GM10266 (cell line): Measurements from ENCODE around the gene ITGAE.

ENCODE experiments used
- DNase-seq: peaks from one replicate; pipeline ENCODE4 v3.0.0; 2012; ENCODE audit errors: extremely low spot score
- TF ChIP-seq, protein P1 (sequence below): IDR thresholded peaks from 2 replicates; pipeline ENCODE4 v1.5.1; 2012; ENCODE audit warnings: mild to moderate bottlenecking, low read depth; ENCODE audit not compliant: control insufficient read depth, insufficient read depth; ENCODE audit errors: missing control alignments

ITGAE gene, protein sequence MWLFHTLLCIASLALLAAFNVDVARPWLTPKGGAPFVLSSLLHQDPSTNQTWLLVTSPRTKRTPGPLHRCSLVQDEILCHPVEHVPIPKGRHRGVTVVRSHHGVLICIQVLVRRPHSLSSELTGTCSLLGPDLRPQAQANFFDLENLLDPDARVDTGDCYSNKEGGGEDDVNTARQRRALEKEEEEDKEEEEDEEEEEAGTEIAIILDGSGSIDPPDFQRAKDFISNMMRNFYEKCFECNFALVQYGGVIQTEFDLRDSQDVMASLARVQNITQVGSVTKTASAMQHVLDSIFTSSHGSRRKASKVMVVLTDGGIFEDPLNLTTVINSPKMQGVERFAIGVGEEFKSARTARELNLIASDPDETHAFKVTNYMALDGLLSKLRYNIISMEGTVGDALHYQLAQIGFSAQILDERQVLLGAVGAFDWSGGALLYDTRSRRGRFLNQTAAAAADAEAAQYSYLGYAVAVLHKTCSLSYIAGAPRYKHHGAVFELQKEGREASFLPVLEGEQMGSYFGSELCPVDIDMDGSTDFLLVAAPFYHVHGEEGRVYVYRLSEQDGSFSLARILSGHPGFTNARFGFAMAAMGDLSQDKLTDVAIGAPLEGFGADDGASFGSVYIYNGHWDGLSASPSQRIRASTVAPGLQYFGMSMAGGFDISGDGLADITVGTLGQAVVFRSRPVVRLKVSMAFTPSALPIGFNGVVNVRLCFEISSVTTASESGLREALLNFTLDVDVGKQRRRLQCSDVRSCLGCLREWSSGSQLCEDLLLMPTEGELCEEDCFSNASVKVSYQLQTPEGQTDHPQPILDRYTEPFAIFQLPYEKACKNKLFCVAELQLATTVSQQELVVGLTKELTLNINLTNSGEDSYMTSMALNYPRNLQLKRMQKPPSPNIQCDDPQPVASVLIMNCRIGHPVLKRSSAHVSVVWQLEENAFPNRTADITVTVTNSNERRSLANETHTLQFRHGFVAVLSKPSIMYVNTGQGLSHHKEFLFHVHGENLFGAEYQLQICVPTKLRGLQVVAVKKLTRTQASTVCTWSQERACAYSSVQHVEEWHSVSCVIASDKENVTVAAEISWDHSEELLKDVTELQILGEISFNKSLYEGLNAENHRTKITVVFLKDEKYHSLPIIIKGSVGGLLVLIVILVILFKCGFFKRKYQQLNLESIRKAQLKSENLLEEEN

DNA sequence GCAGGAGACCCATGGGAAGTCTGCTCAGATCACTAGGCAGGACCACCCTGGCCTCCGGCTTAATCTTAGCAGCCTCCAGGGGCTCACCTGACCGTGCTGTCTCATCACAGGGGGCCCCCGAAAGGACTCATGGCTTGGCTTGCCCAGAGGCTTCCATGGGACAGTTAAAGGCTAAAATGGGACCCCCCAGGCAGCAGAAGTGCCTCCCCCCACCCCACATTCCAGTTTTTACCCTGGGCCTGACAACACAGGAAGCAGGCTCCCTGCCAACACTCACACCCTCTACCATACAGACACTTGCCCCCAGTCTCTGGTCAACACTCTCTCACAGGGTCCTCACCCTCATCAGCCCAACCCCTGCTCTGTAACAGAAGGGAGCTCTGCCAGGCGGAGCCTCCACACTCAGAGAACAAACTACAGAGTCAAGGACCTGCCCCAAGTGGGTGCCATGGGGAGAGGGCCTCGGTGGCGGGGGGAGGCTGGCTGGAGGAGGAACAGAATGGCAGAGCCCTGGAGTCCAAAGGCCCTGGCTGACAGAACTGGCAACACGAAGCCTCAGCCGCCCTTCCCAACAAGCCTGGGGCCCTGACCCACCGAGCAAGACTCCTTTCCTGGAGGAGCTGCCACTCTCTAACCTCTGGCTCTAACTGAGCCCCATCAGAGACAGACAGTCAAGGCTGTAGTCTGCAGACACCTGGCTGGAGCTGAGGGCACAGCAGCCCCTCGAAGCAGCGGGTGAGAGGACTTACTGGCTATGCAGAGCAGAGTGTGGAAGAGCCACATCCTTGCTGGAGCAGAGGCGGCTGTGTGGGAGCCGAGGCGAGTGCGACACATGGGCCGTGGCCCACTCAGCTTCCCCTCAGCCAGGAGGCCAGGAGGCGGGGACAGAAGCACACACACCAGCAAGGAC, at the start of gene ITGAE:
Gene ITGAE, minus strand, starts transcription at position 827 of the 910 bp plus-strand sequence. Its CDS starts 44 bp downstream, at position 783.
- TF ChIP-seq, protein P1, sequence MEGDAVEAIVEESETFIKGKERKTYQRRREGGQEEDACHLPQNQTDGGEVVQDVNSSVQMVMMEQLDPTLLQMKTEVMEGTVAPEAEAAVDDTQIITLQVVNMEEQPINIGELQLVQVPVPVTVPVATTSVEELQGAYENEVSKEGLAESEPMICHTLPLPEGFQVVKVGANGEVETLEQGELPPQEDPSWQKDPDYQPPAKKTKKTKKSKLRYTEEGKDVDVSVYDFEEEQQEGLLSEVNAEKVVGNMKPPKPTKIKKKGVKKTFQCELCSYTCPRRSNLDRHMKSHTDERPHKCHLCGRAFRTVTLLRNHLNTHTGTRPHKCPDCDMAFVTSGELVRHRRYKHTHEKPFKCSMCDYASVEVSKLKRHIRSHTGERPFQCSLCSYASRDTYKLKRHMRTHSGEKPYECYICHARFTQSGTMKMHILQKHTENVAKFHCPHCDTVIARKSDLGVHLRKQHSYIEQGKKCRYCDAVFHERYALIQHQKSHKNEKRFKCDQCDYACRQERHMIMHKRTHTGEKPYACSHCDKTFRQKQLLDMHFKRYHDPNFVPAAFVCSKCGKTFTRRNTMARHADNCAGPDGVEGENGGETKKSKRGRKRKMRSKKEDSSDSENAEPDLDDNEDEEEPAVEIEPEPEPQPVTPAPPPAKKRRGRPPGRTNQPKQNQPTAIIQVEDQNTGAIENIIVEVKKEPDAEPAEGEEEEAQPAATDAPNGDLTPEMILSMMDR = no peak
- DNase-seq = no peak

DNA sequence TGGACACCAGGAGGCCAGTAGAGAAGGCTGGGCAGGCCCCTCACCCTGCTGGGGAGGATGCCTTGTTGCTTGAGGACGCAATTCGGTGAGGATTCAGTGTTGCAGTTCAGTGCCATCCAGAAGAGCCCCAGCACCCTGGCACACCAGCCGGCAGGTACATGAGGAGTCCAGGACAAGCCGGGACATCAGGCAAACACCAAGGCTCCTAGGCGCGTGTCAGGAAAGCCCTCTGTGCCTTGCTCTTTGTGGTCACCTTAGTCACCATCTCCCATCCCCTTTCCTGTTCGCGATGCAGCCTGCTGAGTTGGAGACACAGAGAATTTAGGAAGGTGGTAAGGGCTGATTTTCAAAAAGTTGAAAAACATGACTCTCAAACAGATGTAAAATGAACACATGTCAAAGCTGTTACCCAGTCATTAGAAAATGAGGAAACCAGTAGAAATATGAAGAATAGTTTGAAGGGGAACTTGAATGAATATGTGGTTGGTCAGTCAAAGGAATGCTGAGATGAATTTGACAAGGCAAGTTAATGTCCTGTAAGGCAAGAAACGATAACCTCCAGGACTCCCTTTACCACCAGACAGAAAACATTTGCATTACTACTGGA, 47.3 kb upstream of the ITGAE start:
- no peak for DNase-seq
- TF ChIP-seq, protein P1 = no peak

GRCh38 chr17:3847165-3847670, 46.2 kb upstream of the ITGAE start:
- TF ChIP-seq, protein P1 = no peak
- DNase-seq = no peak

DNA sequence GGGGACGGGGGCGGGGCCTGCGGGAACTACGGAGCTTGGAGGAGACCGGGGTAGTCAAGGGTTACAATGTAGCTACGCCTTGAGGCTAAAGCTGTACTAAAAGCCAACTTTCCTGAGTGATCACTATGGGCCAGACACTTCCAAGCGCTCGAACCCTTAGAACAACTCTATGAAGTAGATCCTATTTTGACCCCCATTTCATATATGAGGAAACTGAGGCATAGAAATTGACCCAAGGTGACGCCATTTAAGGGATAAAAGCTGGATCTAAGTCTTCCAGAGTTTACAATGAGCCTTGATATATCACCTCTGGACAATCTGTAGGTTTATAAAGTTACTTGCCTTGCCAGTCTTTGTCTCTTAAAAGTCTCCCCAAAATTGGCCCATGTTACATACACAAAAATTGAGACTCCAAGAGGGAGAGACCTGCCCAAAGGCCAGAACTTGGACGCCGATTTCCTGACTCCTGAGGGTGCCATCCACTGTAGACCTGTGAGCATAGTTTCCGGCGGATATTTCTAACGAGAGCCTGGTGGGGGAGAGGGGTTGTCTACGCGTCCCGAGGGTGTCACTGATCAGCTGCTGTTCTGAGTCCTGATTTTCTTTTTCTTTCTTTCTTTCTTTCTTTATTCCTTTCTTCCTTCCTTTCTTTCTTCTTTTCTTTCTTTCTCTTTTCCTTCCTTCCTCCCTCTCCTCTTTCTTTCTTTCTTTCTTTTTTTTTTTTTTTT, 45.6 kb upstream of the ITGAE start:
- TF ChIP-seq, protein P1 = no peak
- DNase-seq = no peak

DNA sequence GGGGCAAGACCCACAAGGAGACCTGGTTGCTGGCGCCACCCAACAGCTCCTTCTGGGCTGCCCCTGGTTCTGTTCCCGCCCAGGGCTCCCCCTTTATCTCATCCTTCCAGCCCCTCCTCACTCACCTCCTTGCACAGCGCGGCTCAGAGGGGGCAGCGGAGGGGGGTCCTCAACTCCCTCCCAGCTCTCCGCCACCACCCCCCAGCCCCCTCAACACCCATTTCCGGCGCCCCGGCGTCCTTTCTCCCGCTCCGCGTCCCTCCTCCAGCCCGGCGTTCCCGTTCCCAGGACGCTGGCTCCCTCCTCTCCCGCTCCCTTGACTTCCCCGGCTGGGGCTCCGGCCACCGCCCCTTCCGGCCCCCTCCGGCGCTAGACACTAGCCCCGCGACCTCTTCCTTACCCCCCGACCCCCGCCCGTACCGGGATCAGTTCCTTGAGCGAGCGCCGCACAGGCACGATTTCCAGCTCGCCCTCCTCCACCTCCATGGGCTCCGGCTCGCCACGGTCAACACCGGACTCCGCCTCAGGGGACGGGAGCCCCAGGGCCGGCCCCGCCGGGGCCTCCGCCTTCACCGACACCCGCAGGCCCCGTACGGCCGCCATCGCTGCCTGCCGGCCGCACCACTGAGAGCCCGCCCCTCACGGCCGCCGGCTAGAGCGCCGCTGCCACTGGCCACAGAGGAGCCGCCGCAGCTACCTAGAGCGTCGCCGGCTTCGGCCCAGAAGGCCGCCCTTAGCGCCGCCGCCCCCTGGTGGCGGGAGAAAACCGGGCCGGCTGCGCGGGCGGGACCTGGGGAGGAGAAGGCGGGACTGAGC, 44.8 kb upstream of the ITGAE start, which contains the start of gene NCBP3:
Gene NCBP3, minus strand, starts transcription at position 626 of the 816 bp plus-strand sequence. Its CDS starts 23 bp downstream, at position 603.
- TF ChIP-seq, protein P1 = peak; percentile 91
- DNase-seq = peak; percentile 98
